ENCODE data around the gene ALG14.
A peak's percentile ranks its signal among the peaks of the same experiment; 100 is the strongest.

The ALG14 gene

GRCh38 chr1:94979656-94980581 is 92.8 kb downstream of the ALG14 start:
- no peak for DNase-seq (ENCODE audit: low read depth)
- H3K4me3 ChIP-seq (replicated peaks; ENCODE audit: low read depth, low read length) = no peak overlapping the region
- TF ChIP-seq, protein P1, sequence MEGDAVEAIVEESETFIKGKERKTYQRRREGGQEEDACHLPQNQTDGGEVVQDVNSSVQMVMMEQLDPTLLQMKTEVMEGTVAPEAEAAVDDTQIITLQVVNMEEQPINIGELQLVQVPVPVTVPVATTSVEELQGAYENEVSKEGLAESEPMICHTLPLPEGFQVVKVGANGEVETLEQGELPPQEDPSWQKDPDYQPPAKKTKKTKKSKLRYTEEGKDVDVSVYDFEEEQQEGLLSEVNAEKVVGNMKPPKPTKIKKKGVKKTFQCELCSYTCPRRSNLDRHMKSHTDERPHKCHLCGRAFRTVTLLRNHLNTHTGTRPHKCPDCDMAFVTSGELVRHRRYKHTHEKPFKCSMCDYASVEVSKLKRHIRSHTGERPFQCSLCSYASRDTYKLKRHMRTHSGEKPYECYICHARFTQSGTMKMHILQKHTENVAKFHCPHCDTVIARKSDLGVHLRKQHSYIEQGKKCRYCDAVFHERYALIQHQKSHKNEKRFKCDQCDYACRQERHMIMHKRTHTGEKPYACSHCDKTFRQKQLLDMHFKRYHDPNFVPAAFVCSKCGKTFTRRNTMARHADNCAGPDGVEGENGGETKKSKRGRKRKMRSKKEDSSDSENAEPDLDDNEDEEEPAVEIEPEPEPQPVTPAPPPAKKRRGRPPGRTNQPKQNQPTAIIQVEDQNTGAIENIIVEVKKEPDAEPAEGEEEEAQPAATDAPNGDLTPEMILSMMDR (IDR thresholded peaks at IDR 0.05; ENCODE audit: low read length, missing control alignments) = no peak

DNA sequence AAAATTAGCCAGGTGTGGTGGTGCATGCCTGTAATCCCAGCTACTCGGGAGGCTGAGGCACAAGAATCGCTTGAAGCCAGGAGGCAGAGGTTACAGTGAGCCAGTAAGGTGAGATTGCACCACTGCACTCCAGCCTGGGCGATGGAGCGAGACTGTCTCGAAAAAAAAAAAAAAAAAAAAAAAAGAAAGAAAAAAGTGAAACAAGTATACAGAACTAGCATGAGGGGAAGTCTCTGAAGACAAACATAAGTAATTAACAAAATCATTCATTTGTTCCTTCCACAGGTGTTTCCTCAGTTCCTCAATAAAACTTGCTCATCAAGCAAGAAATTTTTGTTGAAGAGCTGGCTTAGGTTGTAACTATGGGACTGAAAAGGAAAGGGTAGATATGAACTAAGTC is 93.6 kb downstream of the ALG14 start:
- H3K4me3 ChIP-seq (replicated peaks; ENCODE audit: low read depth, low read length) = no peak overlapping the region
- DNase-seq (ENCODE audit: low read depth) = no peak
- TF ChIP-seq, protein P1 (IDR thresholded peaks at IDR 0.05; ENCODE audit: low read length, missing control alignments) = no peak

GRCh38 chr1:94978401-94978800 is 94.3 kb downstream of the ALG14 start:
- DNase-seq (ENCODE audit: low read depth) = no peak
- H3K4me3 ChIP-seq (replicated peaks; ENCODE audit: low read depth, low read length) = no peak overlapping the region
- TF ChIP-seq, protein P1 (IDR thresholded peaks at IDR 0.05; ENCODE audit: low read length, missing control alignments) = no peak

DNA sequence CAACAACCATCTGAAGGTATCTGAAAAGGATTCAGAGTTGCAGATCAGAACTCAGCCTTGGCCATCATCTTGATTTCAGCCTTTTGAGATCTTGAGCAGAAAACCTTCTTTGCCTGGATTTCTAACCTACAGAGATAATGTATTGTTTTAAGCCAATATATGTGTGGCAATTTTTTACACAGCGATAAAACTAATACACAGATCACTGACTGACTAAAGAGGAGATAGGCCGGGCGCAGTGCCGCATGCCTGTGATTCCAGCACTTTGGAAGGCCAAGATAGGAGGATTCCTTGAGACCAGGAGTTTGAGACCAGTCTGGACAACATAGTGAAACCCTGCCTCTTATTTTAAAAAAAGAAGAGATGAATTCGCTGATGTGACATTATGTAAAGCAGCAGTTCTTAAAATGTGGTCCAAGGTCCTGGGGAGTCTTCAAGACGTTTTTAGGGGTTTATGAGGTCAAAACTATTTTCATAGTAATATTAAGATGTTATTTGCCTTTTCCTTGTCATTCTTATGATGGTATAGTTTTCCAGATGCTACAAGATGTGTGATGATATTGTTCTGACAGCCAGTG is 95.7 kb downstream of the ALG14 start:
- DNase-seq (ENCODE audit: low read depth) = no peak
- no peak overlapping the region for H3K4me3 ChIP-seq (replicated peaks; ENCODE audit: low read depth, low read length)
- TF ChIP-seq, protein P1 (IDR thresholded peaks at IDR 0.05; ENCODE audit: low read length, missing control alignments) = no peak

- DNase-seq (ENCODE audit: low read depth) = no peak
- no peak overlapping the region for H3K4me3 ChIP-seq (replicated peaks; ENCODE audit: low read depth, low read length)
- TF ChIP-seq, protein P1 (IDR thresholded peaks at IDR 0.05; ENCODE audit: low read length, missing control alignments) = no peak
These were observed 97.9 kb downstream of the ALG14 start for GRCh38 chr1:94974824-94975223.

DNA sequence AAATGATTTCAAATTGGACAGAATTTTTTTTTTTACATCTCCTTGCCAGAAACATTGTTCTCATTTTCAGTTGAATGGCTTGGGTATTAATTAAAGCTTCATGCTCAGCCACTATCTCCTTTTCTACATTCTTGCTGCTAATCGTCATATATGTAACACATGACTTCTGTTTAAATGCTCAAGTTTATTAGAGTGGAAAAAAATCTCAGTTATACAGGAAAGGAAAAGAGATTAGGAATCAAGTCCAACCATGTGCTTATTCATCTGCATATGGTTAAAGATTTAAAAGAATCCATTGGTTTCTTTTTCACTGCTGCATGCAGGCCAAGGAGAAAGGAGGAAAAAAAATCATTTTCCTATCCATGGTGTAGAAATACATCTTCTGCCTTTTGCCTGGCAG is 98.5 kb downstream of the ALG14 start:
- no peak overlapping the region for H3K4me3 ChIP-seq (replicated peaks; ENCODE audit: low read depth, low read length)
- peak; percentile 59 for DNase-seq (ENCODE audit: low read depth)
- TF ChIP-seq, protein P1 (IDR thresholded peaks at IDR 0.05; ENCODE audit: low read length, missing control alignments) = no peak

Data from fibroblast of pulmonary artery (primary cell).